GM18858 (cell line): ENCODE measurements around the gene PDSS2.

Experiments
- ATAC-seq: cut with Tn5 transposase; IDR thresholded peaks from one replicate; pipeline ENCODE4 v1.9.1; 2021; ENCODE audit not compliant: unreplicated experiment

PDSS2 gene

GRCh38 chr6:107272246-107272645, 187.1 kb downstream of the PDSS2 start:
- no peak for ATAC-seq

- no peak for ATAC-seq
Measured at GRCh38 chr6:107271208-107271790, 188.1 kb downstream of the PDSS2 start.

- ATAC-seq = no peak
Measured at GRCh38 chr6:107267634-107268033, 191.7 kb downstream of the PDSS2 start.

GRCh38 chr6:107267006-107267405, 192.4 kb downstream of the PDSS2 start:
- ATAC-seq = no peak

GRCh38 chr6:107266563-107266962, 192.8 kb downstream of the PDSS2 start:
- ATAC-seq = no peak

GRCh38 chr6:107264357-107264840, 195.0 kb downstream of the PDSS2 start:
- no peak for ATAC-seq

GRCh38 chr6:107259951-107260350, 199.4 kb downstream of the PDSS2 start:
- ATAC-seq = no peak

- ATAC-seq = no peak
Measured at GRCh38 chr6:107248147-107248546, 211.2 kb downstream of the PDSS2 start.

GRCh38 chr6:107246972-107247615, 212.3 kb downstream of the PDSS2 start:
- ATAC-seq = no peak

- no peak for ATAC-seq
Measured at GRCh38 chr6:107246249-107246971, 213.0 kb downstream of the PDSS2 start.

GRCh38 chr6:107244742-107245480, 214.5 kb downstream of the PDSS2 start:
- no peak for ATAC-seq

- ATAC-seq = no peak
Measured at GRCh38 chr6:107244082-107244741, 215.2 kb downstream of the PDSS2 start.

GRCh38 chr6:107243471-107243870, 215.9 kb downstream of the PDSS2 start:
- no peak for ATAC-seq

GRCh38 chr6:107237992-107238660, 221.2 kb downstream of the PDSS2 start:
- no peak for ATAC-seq

GRCh38 chr6:107235511-107235910, 223.9 kb downstream of the PDSS2 start:
- ATAC-seq = no peak

GRCh38 chr6:107235007-107235406, 224.4 kb downstream of the PDSS2 start:
- no peak for ATAC-seq

- no peak for ATAC-seq
Measured at GRCh38 chr6:107231243-107231642, 228.1 kb downstream of the PDSS2 start.

- ATAC-seq = no peak
Measured at GRCh38 chr6:107230448-107230847, 228.9 kb downstream of the PDSS2 start.

GRCh38 chr6:107230024-107230423, 229.3 kb downstream of the PDSS2 start:
- no peak for ATAC-seq

- no peak for ATAC-seq
Measured at GRCh38 chr6:107228754-107229153, 230.6 kb downstream of the PDSS2 start.
